Measurements from ENCODE around the gene IFT57. TPM values are rescaled to one million over a fixed set of nuclear protein-coding genes. Genes with fewer than 3 reads are reported as not detected.

IFT57 gene
- total RNA-seq, 4 donors from 2014 or later: 48.4 to 64.2 (median 55.1) TPM

- WGBS, 2 donors (ENCODE audit: low coverage in 1 of 2): 100% methylated on average over 1 of the region's 1 CpG
- no peaks in the 10 kb centered on the region for H3K4me1 ChIP-seq
- no peaks in the 10 kb centered on the region for H3K9me3 ChIP-seq
- ATAC-seq: no peak
- H3K4me3 ChIP-seq: no peak overlapping the region
- H3K36me3 ChIP-seq: peaks cover 0 to 85% of the 10 kb centered on the region in 2 donors
- no peak overlapping the region for H3K27ac ChIP-seq
- no peaks in the 10 kb centered on the region for H3K27me3 ChIP-seq
- TF ChIP-seq POLR2A (IDR thresholded peaks at IDR 0.05) (no peak), EP300 (IDR thresholded peaks at IDR 0.05) (no peak)
Measured at GRCh38 chr3:108208831-108209230, 13.4 kb downstream of the IFT57 start.

DNA sequence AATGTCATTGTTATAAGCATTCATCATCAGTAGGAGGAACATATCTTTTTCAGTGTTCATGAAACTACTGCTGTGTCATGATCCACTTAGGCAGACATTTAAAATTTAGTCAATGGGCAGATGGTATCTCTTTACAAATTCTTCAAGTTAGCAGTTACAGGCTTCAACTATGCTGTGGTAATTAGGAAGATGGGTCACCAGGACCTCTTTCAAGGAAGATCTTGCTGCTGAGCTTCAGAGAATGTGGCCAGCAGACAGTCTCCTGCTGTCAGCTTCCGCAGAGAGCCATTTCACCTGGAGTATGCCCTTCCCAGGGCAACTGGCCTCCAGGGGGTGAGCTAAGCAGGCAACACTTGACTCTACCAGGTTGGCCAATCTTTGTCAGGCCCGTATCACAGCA lies 19.4 kb downstream of the IFT57 start:
- no peak overlapping the region for H3K4me3 ChIP-seq
- TF ChIP-seq POLR2AphosphoS5 (IDR thresholded peaks at IDR 0.05) (no peak), EP300 (IDR thresholded peaks at IDR 0.05) (no peak), POLR2A (IDR thresholded peaks at IDR 0.05) (no peak), CTCF (IDR thresholded peaks at IDR 0.05) (no peak)
- no peak overlapping the region for H3K27ac ChIP-seq
- no peak for ATAC-seq
- H3K27me3 ChIP-seq: no peaks in the 10 kb centered on the region
- no peaks in the 10 kb centered on the region for H3K4me1 ChIP-seq
- WGBS, 2 donors (ENCODE audit: low coverage in 1 of 2): 86% methylated on average over 2 of the region's 2 CpGs; no CpG with 5 or more reads in 1 of the 2 donors
- H3K9me3 ChIP-seq: no peaks in the 10 kb centered on the region
- peaks cover 0 to 37% of the 10 kb centered on the region in 2 donors for H3K36me3 ChIP-seq

DNA sequence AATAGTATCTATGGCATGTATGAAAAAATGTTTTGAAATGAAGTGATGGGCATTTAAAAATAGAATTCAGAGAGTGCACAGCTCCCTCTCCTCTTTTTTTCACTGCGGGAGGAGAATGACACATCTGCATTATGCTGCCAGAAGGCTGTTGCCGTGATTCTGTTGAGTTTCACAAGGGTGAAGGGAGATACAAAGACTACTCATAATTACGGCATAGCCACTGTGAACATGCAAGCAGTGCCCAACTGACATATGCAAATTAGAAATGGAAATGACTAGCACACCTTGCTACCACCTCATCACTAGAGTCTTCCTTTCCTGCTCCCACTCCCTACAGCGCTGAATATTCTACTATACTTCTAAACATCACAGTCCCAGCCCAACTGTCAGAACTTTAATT lies 20.1 kb downstream of the IFT57 start:
- 60 to 73% methylated on average over 4 of the region's 4 CpGs for WGBS, 2 donors (ENCODE audit: low coverage in 1 of 2)
- Histone ChIP-seq H3K9me3 (no peaks in the 10 kb centered on the region), H3K27ac (no peak overlapping the region), H3K36me3 (peaks cover 0 to 30% of the 10 kb centered on the region in 2 donors), H3K4me1 (no peaks in the 10 kb centered on the region), H3K4me3 (no peak overlapping the region), H3K27me3 (no peaks in the 10 kb centered on the region)
- ATAC-seq: no peak
- TF ChIP-seq CTCF (IDR thresholded peaks at IDR 0.05): no peak
- no peak for TF ChIP-seq POLR2A (IDR thresholded peaks at IDR 0.05)

DNA sequence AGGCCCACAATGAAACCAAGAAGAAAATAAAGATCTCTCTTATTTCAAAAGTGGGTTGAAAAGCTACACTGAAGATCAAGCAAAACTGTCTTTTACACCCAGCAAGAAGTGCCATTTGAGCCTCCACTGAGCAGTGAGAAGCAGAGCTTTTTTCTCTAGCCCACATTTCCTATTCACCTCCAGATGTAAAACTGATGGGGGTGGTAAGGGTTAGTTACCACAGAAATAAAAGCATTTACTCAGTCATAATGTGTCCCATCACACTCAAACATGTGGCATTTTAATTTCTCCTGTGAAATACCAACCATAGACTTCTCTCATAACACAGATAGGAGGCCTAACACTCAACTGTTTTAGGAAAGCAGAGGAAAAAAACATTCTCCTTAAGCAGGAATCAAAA lies 21.0 kb downstream of the IFT57 start:
- Histone ChIP-seq H3K4me1 (no peaks in the 10 kb centered on the region), H3K9me3 (no peaks in the 10 kb centered on the region), H3K36me3 (peaks cover 0 to 27% of the 10 kb centered on the region in 2 donors), H3K27me3 (no peaks in the 10 kb centered on the region), H3K4me3 (no peak overlapping the region), H3K27ac (no peak overlapping the region)
- ATAC-seq: no peak
- TF ChIP-seq POLR2AphosphoS5 (IDR thresholded peaks at IDR 0.05) (no peak), CTCF (IDR thresholded peaks at IDR 0.05) (no peak), EP300 (IDR thresholded peaks at IDR 0.05) (no peak), POLR2A (IDR thresholded peaks at IDR 0.05) (no peak)

- Histone ChIP-seq H3K9me3 (no peaks in the 10 kb centered on the region), H3K27ac (no peak overlapping the region), H3K4me3 (no peak overlapping the region), H3K27me3 (no peaks in the 10 kb centered on the region), H3K36me3 (peaks cover 0 to 27% of the 10 kb centered on the region in 2 donors), H3K4me1 (no peaks in the 10 kb centered on the region)
- TF ChIP-seq EP300 (IDR thresholded peaks at IDR 0.05): no peak
- no peak for ATAC-seq
- WGBS, 2 donors (ENCODE audit: low coverage in 1 of 2): 75 to 95% methylated on average over 1 of the region's 1 CpG
Measured at GRCh38 chr3:108200578-108200977, 21.6 kb downstream of the IFT57 start.

GRCh38 chr3:108200024-108200423 lies 22.2 kb downstream of the IFT57 start:
- Histone ChIP-seq H3K27me3 (no peaks in the 10 kb centered on the region), H3K36me3 (peaks cover 0 to 22% of the 10 kb centered on the region in 2 donors), H3K27ac (no peak overlapping the region), H3K4me1 (no peaks in the 10 kb centered on the region), H3K4me3 (no peak overlapping the region), H3K9me3 (no peaks in the 10 kb centered on the region)
- TF ChIP-seq POLR2AphosphoS5 (IDR thresholded peaks at IDR 0.05) (no peak), EP300 (IDR thresholded peaks at IDR 0.05) (no peak), POLR2A (IDR thresholded peaks at IDR 0.05) (no peak), CTCF (IDR thresholded peaks at IDR 0.05) (no peak)
- WGBS, 2 donors (ENCODE audit: low coverage in 1 of 2): 90 to 100% methylated on average over 2 of the region's 2 CpGs
- ATAC-seq: no peak

Data from gastroesophageal sphincter (tissue), 4 donors.